Endothelial cell of umbilical vein (primary cell): ENCODE measurements around the gene ACVR2B. TPM values are rescaled to one million over a fixed set of nuclear protein-coding genes. Genes with fewer than 3 reads are reported as not detected.

Source experiments
- BruUV-seq: library from RNA; stranded (reverse); fragments of 400-500 nt; replicated peaks from 2 replicates; lab custom pipeline; 2021; lab: Mats Ljungman, UMichigan
- CTCF ChIA-PET: fragments of 300-600, 350-600 bp; sonication (Branson Sonifier 250); formaldehyde crosslinking; loops from one replicate; lab custom pipeline; 2021; ENCODE audit warnings: antibody characterized with exemption, inconsistent platforms; lab: Charles Lee
- POLR2A ChIA-PET: fragments of 300-600, 350-600 bp; sonication (Branson Sonifier 250); formaldehyde crosslinking; loops from one replicate; lab custom pipeline; 2021; ENCODE audit warnings: antibody characterized with exemption, inconsistent platforms; lab: Charles Lee
- DNase-seq: peaks from one replicate; pipeline ENCODE4 v3.0.0-alpha.2; 2011; ENCODE audit warnings: low read depth, low spot score
- FAIRE-seq: peaks from 2 replicates; lab custom pipeline; 2011; peaks lifted over from hg19 to GRCh38; lab: Jason Lieb, UNC
- H2AFZ ChIP-seq: 2 replicates; pipeline ENCODE4 v1.6.0; 2012; ENCODE audit warnings: low read depth, low read length, control low read depth, inconsistent platforms
- H3K27ac ChIP-seq: 2 replicates; pipeline ENCODE4 v1.5.1; 2011; ENCODE audit warnings: low read depth, mild to moderate bottlenecking, control low read depth, low read length, moderate library complexity; ENCODE audit not compliant: insufficient read depth
- H3K27me3 ChIP-seq, 2 experiments: 2 replicates each; pipeline versions ENCODE4 v1.6.0 to v1.6.1; 2011; ENCODE audit warnings: low read length in 2 of 2, mixed read lengths in 1 of 2; ENCODE audit not compliant: control insufficient read depth in 2 of 2, insufficient read depth in 2 of 2
- H3K36me3 ChIP-seq, 2 experiments: 2 replicates in 1 of 2; 3 replicates in 1 of 2; pipeline ENCODE4 v1.5.1; 2011; ENCODE audit warnings: low read length in 2 of 2, mild to moderate bottlenecking in 1 of 2, moderate library complexity in 1 of 2; ENCODE audit not compliant: control insufficient read depth in 2 of 2, insufficient read depth in 2 of 2; ENCODE audit errors: extremely low read depth in 1 of 2
- H3K4me1 ChIP-seq: 3 replicates; pipeline ENCODE4 v1.5.1; 2011; ENCODE audit warnings: mild to moderate bottlenecking, low read length; ENCODE audit not compliant: control insufficient read depth, insufficient read depth; ENCODE audit errors: extremely low read depth
- H3K4me2 ChIP-seq: 2 replicates; pipeline ENCODE4 v1.6.1; 2011; ENCODE audit warnings: low read length, control low read depth, mixed read lengths; ENCODE audit not compliant: insufficient read depth
- H3K4me3 ChIP-seq, 3 experiments: fragments of 200-600 bp in 1 of 3; sonication (generic), shearing (Covaris generic) in 1 of 3; replicated peaks in 1 of 3; 2 replicates each; pipeline ENCODE4 v1.5.1; 2011 to 2016; ENCODE audit warnings: control low read depth in 3 of 3, low read length in 3 of 3, mild to moderate bottlenecking in 2 of 3, inconsistent platforms in 1 of 3, low read depth in 1 of 3, moderate library complexity in 1 of 3; ENCODE audit not compliant: insufficient read depth in 1 of 3
- H3K79me2 ChIP-seq: 2 replicates; pipeline ENCODE4 v1.6.0; 2012; ENCODE audit warnings: low read length, inconsistent platforms; ENCODE audit not compliant: control insufficient read depth, insufficient read depth
- H3K9ac ChIP-seq: replicated peaks from 2 replicates; pipeline ENCODE3; 2011; ENCODE audit warnings: low read length, control low read depth; ENCODE audit not compliant: insufficient read depth; ENCODE audit errors: extremely low read depth
- H3K9me1 ChIP-seq: replicated peaks from 3 replicates; pipeline ENCODE4 v1.6.0; 2011; ENCODE audit warnings: mild to moderate bottlenecking, low read length; ENCODE audit not compliant: control insufficient read depth, insufficient read depth; ENCODE audit errors: extremely low read depth
- H3K9me3 ChIP-seq: replicated peaks from 2 replicates; pipeline ENCODE4 v1.5.1; 2012; ENCODE audit warnings: low read length, inconsistent platforms; ENCODE audit not compliant: control insufficient read depth, insufficient read depth
- H4K20me1 ChIP-seq: replicated peaks from 2 replicates; pipeline ENCODE3; 2011; ENCODE audit warnings: mild to moderate bottlenecking, low read length; ENCODE audit not compliant: control insufficient read depth, insufficient read depth; ENCODE audit errors: extremely low read depth
- CTCF ChIP-seq, 2 donors: IDR thresholded peaks; 1 replicate in 1 of 2; 2 replicates in 1 of 2; pipeline ENCODE4 v1.5.1; 2011; ENCODE audit warnings: low read length in 2 of 2, mild to moderate bottlenecking in 2 of 2, moderate library complexity in 2 of 2, control low read depth in 1 of 2, inconsistent platforms in 1 of 2, low read depth in 1 of 2; ENCODE audit not compliant: insufficient read depth in 1 of 2; ENCODE audit errors: extremely low read depth in 1 of 2
- EZH2 ChIP-seq: IDR thresholded peaks from 2 replicates; pipeline ENCODE4 v1.6.1; 2012; ENCODE audit warnings: borderline replicate concordance, low read depth, mild to moderate bottlenecking, moderate library complexity, low read length, inconsistent platforms; ENCODE audit not compliant: severe bottlenecking
- FOS ChIP-seq: IDR thresholded peaks from 2 replicates; pipeline ENCODE4 v1.6.1; 2011; ENCODE audit warnings: mild to moderate bottlenecking, low read length, moderate library complexity, borderline replicate concordance; ENCODE audit not compliant: insufficient read depth
- GATA2 ChIP-seq: IDR thresholded peaks from 2 replicates; pipeline ENCODE4 v1.7.0; 2011; ENCODE audit warnings: low read depth, mild to moderate bottlenecking, moderate library complexity, mixed read lengths, low read length; ENCODE audit not compliant: insufficient read length, insufficient read depth
- JUN ChIP-seq: IDR thresholded peaks from 2 replicates; pipeline ENCODE4 v1.6.1; 2011; ENCODE audit warnings: borderline replicate concordance, low read depth; ENCODE audit not compliant: insufficient read length, insufficient read depth
- MAX ChIP-seq: IDR thresholded peaks from 2 replicates; pipeline ENCODE4 v1.6.1; 2011; ENCODE audit not compliant: insufficient read depth, insufficient read length
- MYC ChIP-seq: IDR thresholded peaks from one replicate; pipeline ENCODE4 v1.6.1; 2011; ENCODE audit warnings: mild to moderate bottlenecking, low read depth, low read length
- POLR2A ChIP-seq: IDR thresholded peaks from 2 replicates; pipeline ENCODE4 v1.6.1; 2012; ENCODE audit warnings: low read depth, mild to moderate bottlenecking, control low read depth, low read length
- POLR2AphosphoS5 ChIP-seq: IDR thresholded peaks from 2 replicates; pipeline ENCODE4 v1.6.1; 2012; ENCODE audit warnings: low read depth, mild to moderate bottlenecking, control low read depth, low read length, moderate library complexity; ENCODE audit not compliant: insufficient read depth
- dilution Hi-C: fragments of 300-500 bp; cut with MboI; formaldehyde crosslinking; loops from one replicate; pipeline ENCODE4 v1.15.0; 2019; ENCODE audit warnings: low sequenced_read_pairs; ENCODE audit not compliant: extremely low pct_ligation_motif_present
- intact Hi-C: fragments of 100-400 bp; cut with micrococcal nuclease; formaldehyde crosslinking; loops from one replicate; pipeline ENCODE4 v1.10.0; 2022
- polyA plus RNA-seq, 4 experiments: library from polyadenylated mRNA; depleted of rRNA in 3 of 4; stranded (reverse) in 3 of 4; unstranded in 1 of 4; fragments of >200 nt; gene quantifications; 2 replicates each; pipeline versions ENCODE4 v1.2.1 to v1.2.3, GENCODE V29; 2011 to 2012; ENCODE audit warnings: missing spikeins in 1 of 4
- total RNA-seq: library from RNA; stranded (reverse); gene quantifications from 2 replicates; pipeline ENCODE4 v1.2.3, GENCODE V29; 2021

Gene ACVR2B
- total and polyA plus RNA-seq, 2 donors (not counting 3 experiments of a cell fraction or from before 2014, with no cell fraction given), result 2.0 to 4.9 TPM

GRCh38 chr3:38471260-38471857 lies 17.7 kb downstream of the ACVR2B start:
- Histone ChIP-seq H2AFZ (no peak overlapping the region), H3K27me3 (no peaks in the 10 kb centered on the region), H3K9me3 (no peaks in the 10 kb centered on the region), H3K9me1 (no peaks in the 10 kb centered on the region), H3K4me3 (no peak overlapping the region), H3K4me2 (no peak overlapping the region), H3K27ac (no peak overlapping the region), H4K20me1 (no peaks in the 10 kb centered on the region), H3K4me1 (no peaks in the 10 kb centered on the region), H3K9ac (no peak overlapping the region), H3K36me3 (no peaks in the 10 kb centered on the region), H3K79me2 (no peaks in the 10 kb centered on the region)
- intact Hi-C loops, result no loop called here
- POLR2A ChIA-PET, result no interaction called here
- no peak for FAIRE-seq
- no peak for DNase-seq
- dilution Hi-C loops, result no loop called here
- no TSS peak for BruUV-seq
- no peak for TF ChIP-seq MYC
- no peak for TF ChIP-seq JUN
- TF ChIP-seq EZH2, result no peak
- no peak for TF ChIP-seq GATA2
- no peak for TF ChIP-seq POLR2A
- TF ChIP-seq CTCF (IDR thresholded peaks at IDR 0.05; ENCODE audit: extremely low read depth in 1 of 2, insufficient read depth in 1 of 2, low read depth in 1 of 2, low read length in 2 of 2), result no peak
- TF ChIP-seq MAX, result no peak
- TF ChIP-seq FOS, result no peak
- TF ChIP-seq POLR2AphosphoS5, result no peak
- CTCF ChIA-PET, result interaction anchor here (1.4 to 1.8 kb wide), 2 partner anchors 25 to 125 kb away, joined by 4 to 8 read pairs; partner anchors contain the start of genes EXOG and XYLB
